Measurements from ENCODE around the gene DHPS.
"Not testable (repeated sequence)": the region's sequence is repeated elsewhere in the genome, so short reads cannot be mapped to it uniquely, and the experiment has no call there.

DHPS gene

DNA sequence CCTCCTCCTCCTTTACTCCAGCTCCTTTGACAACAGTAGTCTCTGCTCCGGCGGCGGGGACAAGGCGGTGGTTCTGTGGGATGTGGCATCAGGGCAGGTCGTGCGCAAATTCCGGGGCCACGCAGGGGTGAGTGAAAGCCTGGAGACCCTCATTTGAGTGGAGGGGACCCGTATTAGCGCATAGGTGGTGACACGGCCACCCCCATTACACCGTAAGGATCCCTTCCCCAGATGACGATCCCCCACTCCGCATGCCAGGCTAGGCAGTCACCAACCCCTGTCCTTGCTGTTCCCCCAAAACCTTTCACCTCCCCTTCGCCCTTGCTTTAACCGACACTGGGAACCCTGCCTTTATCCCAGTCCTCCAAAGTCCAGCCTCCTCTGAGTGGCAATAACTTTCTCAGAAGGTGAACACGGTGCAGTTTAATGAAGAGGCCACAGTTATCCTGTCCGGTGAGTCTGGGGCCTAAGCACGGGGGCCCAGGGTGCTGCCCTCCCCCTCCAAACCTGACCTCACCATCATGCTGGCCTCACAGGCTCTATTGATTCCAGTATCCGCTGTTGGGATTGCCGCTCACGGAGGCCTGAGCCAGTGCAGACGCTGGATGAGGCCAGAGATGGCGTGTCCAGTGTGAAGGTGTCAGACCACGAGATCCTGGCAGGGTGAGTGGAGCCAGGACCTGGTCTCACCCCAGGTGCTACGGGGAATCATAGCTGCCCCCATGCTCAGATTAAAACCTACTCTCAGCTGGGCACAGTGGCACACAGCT lies 11.3 kb downstream of the DHPS start:
- DNase-seq = no peak

DNA sequence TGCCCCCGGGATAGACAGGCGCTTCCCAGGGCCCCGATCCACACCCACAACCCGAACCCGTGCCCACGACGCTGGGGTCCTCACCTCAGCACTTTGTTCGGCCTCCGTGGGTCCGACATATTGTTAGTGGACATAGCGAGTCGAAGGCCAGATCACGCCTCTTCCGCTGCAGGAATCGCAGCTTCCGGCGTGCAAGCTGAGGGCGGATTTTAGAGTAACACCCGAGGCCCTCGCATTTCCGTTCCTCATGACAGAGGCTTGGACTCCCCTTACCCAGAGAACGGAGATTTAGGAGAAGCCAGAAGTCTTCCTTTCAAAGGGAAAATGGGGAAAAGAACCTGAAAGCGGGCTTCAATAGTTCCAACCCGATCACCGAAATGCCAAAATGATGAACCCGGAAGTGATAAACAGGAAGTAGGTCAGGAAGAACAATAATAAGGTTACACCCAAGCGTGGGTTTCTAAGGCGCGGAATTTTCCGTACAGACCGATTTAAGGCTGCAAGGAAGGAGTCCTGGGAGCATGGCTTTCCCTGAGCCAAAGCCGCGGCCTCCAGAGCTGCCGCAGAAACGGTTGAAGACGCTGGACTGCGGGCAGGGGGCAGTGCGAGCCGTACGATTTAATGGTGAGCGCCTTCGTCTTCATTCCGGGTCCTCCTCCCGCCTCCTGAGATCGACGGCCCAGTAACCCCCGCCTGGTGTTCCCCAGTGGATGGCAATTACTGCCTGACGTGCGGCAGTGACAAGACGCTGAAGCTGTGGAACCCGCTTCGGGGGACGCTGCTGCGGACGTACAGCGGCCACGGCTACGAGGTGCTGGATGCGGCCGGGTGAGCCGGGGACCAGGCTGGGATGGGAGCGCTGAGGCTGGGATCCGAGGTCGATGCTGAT lies 12.2 kb downstream of the DHPS start:
- DNase-seq = peak; percentile 74

DNA sequence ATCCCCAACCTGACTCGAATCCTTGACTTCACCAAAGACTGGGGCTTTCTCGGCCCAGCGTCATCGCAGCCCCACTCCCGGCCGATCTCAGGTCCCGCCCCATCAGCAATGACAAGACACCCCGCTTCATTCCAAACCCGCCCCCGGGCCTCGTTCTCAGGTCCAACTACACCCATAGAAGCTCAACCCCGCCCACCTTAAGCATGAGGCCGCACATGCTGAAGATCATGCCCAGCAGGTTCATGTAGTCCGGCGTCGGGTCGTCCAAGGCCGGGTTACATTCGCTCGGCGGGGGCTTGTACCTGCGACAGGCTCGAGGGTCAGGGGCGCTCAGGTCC lies 12.8 kb downstream of the DHPS start:
- DNase-seq = peak; percentile 76

DNA sequence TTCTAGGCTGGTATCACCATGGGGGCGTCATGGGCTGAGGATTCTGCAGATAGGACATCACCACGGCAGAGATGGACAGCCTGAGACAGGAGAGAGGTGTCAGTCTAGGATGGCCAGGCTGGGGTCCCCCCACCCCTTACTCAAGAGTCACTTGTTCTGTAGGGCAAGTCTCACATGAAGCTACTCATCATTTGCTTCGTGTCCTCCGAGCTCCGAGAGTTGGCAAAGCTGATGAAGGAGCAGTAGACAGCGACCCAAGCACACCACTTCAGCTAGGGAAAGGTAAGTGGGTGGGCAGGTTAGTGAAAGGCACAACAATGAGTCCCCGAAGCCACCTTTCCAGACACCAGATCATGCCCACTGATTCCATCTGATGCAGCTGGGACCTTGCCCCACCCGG lies 13.3 kb downstream of the DHPS start:
- no peak for DNase-seq

DNA sequence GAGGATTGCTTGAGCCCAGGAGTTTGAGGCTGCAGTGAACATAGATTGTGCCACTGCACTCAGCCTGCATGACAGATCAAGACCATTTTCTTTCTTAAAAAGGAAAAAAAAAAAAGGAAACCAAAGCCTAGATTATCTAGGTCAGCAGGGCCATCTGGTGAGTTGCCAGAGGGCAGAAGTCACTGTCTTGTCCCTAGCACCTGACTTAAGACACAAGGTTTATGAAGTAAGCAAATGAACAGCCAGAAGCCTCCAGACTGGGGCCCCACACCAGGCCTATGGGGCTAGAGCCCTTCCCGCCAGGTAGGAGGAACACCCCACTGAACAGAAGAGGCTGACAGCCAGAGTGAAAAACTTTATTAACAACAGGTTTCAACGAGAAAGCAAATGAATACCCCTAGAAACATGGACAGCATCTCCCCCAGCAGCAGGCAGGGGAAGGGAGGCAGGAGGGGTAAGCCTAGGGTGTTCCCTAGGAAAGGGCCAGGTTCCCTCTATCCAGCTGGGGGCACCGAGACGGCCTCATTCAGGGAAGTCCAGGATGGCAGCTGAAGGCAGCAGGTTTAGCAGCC lies 13.9 kb downstream of the DHPS start:
- no peak for DNase-seq

DNA sequence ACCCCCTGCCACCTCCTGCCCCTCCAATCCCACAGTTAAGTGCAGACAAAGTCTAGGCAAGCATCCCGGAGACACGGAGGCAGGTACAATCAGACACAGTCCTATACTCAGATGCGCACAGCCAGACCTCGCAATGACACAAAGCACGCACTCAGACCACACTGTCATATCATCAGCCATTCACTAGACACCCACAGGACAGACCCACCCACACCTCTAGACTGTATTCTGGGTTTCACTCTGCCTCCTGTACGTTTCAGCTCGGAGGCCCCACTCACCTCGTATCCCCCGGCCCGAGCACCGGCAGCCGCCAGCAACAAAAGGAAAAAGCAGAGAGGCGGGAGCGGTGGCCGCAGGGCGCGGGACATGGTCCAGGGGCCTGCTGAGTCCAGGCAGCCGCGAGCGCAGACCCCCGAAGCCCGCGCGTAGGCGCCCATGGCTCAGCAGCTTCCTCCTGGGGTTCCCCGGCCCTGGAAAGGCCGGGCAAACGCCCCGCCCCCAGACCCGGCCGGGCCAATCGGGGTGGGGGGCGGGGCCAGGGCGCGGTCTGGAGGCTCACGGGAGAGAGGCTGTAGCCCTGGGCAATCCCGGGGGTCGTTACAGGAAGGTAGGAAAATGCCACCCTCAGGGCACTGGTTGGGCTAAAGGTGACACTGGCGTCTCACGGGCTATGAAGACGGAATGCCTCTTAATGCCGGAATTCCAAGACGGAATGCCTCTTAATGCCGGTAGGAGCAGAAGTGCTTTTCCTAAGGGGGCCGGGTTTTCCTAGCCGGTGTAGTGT lies 15.2 kb downstream of the DHPS start, which contains the start of the genes MAN2B1 and WDR83:
TSS of gene MAN2B1 (minus strand) at position 478 of the 784 bp plus-strand sequence. CDS start at position 437, 41 bp downstream.
TSS of gene WDR83 (plus strand) at position 543 of the 784 bp plus-strand sequence. CDS start 2,984 bp downstream, outside the sequence.
- peak; percentile 84 for DNase-seq

DNA sequence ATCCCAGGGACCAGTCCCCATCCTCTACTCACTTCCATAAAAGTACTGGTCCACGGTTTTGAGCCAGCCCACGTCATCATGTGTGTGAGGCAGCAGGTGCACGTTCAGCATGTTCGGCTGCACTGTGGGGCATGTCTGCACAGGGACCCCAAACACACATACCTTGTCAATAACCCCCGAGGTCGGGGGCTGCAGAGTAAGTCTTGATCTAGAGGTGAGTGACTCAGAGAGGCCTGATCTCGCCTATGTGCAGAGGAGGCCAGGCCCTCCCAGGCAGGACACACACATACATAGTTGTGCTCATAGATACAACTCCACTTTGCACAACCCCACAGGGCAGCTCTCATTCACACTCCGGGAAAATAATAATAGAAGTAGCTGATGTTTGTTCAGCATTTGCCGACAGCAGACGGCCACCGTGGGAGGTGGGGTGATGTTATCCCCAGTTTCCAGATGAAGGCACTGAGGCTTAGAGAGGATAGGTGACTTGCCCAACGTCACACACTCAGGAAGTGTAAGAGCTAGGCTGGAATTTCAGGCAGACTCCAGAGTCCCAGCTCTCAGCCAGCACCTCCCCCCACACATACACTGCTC lies 15.9 kb downstream of the DHPS start:
- DNase-seq = no peak

DNA sequence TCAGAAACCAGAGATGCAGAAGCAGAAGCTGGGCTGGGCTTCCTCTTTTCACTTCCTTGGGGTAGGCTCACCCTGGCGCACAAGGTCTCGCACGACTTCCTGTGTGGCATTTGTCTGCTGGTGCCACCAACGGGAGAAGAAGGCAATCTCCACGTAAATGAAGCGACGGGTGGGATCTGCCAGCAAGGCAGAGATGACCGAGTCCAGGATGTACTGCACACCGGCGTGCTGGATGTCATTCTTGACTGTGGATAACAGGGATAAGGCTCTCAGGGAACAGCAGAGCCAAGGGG lies 16.5 kb downstream of the DHPS start:
- peak; percentile 59 for DNase-seq

DNA sequence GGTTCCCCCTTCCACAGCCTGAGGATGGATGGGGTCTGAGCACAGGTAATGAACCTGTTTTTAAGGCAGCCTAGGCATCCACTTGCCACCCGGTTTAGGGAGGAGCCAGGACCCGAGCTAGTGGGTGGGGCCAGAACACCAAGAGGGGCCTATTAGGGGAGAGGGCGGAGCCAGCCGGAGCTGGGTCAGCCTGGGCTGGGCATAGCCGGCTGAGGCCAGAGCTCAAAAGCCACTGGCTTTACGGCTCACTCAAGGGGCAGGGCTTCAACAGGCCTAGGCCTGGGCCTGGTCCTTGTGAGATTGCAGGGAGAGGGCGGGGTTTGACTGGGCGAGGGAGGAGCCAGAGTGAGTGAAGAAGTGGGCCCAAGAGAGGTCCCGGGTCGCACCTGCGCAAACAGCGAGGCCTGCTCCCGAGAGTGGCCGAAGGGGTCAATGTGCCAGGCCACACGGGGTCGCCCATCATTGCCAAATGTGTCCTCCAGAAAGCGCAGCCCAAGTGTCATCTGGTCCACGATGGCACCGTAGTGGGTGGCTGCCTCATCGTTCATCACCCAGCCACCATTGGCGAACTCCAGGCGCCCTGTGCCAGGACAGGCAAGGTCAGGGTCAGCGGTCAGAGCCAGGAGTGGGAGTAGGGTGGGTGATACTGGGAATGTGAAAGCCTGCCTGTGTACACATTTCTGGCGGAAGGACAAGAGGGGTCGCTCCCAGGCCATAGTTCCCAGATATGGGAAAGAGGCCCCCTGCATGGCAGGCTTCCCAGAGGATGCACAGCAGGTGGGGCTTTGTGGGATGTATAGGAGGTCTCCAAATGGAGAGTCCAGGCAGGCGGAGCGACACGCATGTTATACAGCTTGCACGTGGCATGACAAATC lies 17.0 kb downstream of the DHPS start:
- no peak for DNase-seq

DNA sequence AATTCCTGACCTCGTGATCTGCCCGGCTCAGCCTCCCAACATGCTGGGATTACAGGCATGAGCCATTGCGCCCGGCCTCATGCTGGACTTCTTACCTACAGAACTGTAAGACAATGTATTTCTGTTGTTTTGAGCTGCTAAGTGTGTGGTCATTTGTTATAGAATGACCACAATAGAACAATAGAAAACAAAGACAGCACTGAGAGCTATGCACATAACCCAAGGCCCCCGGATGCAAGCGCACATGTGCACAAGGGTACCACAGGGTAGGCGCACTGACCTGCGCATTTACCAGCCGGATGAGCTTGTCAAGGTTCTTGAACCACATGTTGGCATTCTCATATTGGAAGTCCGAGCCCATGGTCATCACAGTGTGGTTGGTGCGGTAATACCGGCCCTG lies 20.7 kb downstream of the DHPS start:
- DNase-seq = no peak

DNA sequence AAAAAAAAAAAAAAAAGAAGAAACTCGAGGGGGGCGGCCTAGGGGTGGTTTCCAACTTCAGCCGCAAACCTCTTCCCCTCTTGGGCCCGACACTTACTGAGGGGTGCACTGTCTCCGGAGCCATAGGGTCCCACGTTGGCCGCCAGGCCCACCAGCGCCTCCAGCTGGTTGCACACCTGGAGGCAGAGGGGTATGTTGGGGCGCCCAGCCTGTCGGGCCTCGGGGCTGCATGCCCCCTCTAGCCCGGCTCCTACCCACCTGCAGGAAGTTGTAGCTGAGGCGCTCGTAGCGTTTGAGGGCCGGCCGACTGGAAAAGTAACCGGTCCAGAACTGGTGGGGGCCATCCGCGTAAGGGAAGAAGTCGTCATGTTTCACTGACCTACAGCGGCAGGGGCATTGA lies 23.7 kb downstream of the DHPS start:
- no peak for DNase-seq

DNA sequence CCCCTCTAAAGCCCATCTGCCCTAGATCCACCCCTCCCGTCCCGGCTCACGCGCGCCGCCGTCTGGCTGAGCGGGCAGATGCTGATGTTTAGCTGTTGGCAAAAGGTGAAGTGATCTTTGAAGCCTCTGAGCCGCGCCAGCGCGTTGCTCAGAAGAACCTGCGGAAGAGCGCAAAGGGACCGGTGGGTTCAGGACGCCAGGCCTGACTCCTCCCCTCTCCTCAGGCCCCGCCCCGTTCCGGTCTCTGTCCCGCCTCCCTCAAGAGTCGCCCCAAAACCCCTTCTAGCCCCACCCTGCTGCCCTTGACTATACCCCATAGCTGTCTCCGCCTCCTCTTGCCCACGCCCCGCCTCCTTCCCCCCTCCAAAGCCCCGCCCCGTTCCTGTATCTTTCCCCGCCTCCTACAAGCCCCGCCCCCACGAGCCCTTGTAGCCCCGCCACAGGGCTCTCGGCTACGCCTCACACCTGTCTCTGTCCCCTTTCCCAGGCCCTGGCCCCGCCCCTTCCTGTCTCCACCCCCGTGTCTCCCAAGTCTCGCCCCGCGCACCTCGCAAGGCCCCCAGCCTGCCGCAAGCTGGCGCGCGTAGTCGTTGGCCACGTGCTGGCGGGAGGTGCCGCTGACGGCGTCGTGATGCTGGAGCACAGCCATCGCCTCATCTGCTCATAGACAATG lies 24.6 kb downstream of the DHPS start:
- peak; percentile 28 for DNase-seq

DNA sequence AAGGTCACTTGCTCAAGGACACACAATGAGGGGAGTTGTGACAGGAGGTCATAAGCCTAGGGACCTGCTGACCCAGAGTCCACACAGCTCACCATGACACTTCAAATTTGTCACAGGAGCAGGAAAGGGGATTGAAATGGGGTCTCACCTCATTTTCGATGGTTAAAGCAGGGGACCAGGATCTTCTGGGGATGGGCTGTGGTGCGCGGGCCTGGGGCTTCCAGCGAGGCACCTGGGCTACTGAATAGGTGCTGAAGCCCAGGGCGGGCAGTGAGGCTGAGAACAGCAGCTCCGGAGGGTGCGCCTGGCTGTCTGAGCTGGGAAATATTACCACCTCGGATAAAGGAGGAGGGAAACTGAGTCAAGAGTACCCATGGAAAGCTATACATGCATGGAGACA lies 26.1 kb downstream of the DHPS start:
- DNase-seq = no peak

DNA sequence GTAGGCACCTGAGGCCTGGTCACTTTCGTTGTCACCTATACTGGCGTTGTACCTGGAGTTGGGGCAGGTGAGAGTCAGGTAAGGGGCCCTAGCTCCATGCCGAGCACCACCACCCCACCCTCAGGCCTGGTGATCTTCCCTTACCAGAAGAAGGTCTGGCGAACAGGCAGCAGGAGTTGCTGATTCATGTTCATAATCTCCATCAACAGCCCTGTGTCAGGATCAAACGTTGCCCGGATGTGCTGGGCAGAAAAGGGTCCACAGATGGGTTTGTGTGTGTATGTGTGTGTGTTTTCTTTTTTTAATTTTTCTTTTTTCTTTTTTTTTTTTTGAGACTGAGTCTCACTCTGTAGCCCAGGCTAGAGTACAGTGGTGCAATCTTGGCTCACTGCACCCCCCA lies 29.5 kb downstream of the DHPS start:
- DNase-seq = no peak

DNA sequence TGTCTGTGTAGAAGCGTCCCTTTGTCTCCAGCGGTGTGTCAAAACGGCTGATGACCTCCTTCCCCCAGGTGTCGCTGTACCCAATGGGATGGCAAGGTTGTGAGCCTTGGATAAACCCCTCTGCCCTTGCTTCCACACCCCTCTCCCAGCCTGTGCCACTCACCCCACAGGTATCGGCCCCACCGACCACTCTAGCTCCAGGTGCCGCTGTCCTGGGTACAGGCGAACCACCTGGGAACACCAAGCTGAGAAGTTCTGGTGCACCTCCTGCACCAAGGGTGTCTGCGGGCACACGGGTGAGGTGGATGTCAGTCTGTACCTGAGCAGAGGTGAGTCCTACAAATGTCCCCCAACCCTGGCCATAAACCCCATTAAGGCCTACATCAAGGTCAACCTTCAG lies 31.7 kb downstream of the DHPS start:
- DNase-seq = no peak

DNA sequence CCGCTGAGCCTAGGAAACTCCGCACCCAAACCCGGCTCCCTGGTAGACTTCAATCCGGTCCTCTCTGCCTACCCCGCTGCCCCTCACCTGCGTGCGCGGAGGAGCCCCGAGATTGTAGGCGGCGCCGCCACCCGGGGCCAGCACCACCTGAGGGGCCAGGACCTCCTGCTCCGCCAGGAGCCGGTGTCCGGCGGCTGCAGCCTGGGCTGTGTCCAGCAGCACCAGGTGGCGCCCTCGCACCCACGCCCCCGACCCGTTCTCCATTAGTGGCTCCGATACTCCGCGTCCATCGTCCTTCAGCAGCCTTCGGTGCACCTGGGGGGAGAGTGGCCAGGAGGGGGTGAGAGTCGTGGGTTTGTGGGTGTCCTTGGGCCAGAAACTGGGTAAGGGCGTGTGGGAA lies 33.6 kb downstream of the DHPS start:
- DNase-seq = no peak

DNA sequence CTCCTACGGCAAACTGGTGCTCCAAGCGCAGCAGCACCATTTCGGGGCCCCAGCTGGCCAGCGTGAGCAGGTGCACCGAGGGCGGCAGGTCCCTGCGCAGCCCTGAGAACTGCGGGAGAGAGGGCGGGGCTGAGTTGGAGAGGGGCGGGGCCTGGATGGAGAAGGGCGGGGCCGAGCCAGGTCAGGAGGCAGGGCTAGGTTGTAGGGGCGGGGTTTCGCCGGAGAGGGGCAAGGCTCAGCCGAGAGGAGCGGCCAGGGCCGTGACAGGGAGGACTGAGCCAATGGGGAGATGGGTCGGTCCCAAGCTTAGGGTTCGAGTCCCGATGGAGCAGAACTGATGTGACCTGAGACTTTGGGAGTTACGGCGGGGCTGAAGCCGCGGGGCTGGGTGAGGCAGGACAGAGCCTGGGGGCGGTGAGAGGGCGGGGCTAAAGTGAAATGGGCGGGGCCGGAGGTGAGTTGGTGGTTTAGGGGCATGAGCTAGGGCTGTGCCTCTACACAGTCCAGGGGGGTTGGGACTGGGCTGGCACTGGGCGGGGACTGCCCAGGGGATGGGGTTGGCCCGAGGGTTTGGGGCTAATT lies 34.1 kb downstream of the DHPS start:
- peak; percentile 29 for DNase-seq

DNA sequence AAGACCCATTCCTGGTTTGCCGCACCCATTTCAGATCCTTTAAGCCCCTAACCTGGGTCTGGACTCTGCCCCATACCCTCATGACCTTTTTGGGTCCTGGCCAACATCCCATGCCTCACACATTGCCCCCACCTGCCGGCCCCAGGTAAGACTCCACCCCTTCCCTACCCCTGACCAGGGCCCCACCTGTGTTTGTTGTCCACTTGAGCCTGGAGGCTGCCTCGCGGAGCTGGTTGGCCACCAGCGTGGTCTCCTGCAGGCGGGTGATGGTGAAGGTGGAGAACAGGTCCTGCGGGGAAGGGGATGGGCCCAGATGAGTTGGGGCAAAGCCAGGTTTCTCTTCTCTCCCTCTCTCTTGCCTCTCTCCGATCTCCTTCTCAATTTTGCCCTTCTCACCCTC lies 34.6 kb downstream of the DHPS start:
- DNase-seq = no peak

DNA sequence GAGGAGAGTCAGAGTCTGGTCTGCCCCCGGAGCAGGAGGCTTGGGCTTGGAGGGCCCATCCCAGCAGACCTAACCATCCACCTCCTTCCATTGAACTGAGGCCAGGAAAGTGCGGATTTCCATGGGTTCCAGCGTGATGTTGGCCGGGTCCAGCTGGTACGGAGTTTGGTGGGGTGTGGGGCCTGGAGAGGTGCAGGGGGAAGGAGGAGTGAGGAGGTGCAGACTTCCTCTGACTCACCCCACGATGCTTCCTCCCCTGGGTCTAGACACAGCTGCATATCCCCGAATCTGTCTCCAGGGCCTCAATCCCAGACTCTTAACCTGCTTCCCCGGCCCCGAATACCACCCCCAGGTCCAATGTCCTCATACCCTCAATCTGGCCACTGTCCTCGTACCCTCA lies 35.1 kb downstream of the DHPS start:
- DNase-seq = no peak

DNA sequence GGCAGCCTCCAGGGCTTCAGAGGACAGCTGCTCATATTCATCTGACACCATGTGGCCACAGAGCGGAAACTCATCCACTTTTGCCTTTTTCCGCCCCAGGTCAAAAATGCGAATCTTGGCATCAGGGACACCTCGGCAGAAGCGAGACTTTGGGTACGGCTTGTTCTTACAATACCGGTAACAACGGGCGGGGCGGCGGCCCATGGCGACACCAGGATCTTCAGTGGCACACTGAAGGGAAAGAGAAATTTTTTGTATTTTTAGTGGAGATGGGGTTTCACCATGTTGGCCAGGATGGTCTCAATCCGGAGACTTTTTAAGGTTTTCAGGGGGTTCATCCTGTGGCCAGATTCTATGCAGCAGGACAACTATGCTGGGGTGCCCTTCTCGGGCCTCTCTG lies 38.0 kb downstream of the DHPS start:
- DNase-seq = not testable (repeated sequence)

DNA sequence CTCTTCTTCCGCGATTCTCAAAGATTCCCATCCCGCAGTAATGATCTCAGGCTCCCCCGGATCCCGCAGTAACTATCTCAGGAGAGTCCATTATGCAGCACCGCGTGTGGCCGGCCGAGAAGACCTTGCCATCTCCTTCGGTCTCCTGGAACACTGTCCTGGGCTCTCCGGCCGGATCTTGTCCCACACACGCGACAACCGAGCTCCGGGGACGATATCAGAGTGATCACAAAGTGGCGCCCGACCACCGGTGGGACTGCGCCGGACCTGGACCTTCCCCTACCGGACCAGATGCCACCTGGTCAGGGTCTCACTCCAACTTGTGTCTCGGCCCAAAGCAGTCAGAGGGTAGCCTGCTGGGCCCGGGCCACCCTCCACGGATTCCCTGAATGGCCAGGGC lies 39.2 kb downstream of the DHPS start:
- no peak for DNase-seq

All from activated naive CD4-positive, alpha-beta T cell treated with anti-CD3 and anti-CD28 coated beads, Interleukin-2, amount 50 U/mL, for 16 hours (primary cell).